Glutamatergic neuron (in vitro differentiated cells): ENCODE data around the gene TSPAN2. TPM values are rescaled to one million over a fixed set of nuclear protein-coding genes. Genes with fewer than 3 reads are reported as not detected.

Experiments
- DNase-seq: peaks from one replicate; pipeline ENCODE4 v3.0.0; 2022
- H3K27ac Mint-ChIP-seq: one replicate; pipeline ENCODE4 v1.8.0; 2020; ENCODE audit warnings: mild to moderate bottlenecking, mixed read lengths, inconsistent platforms; ENCODE audit not compliant: unreplicated experiment
- H3K27me3 Mint-ChIP-seq: one replicate; pipeline ENCODE4 v1.8.0; 2020; ENCODE audit warnings: mild to moderate bottlenecking, moderate library complexity, mixed read lengths, inconsistent platforms; ENCODE audit not compliant: unreplicated experiment
- H3K36me3 Mint-ChIP-seq: one replicate; pipeline ENCODE4 v1.8.0; 2020; ENCODE audit warnings: mild to moderate bottlenecking, mixed read lengths, inconsistent platforms; ENCODE audit not compliant: unreplicated experiment
- H3K4me1 Mint-ChIP-seq: one replicate; pipeline ENCODE4 v1.8.0; 2020; ENCODE audit warnings: mild to moderate bottlenecking, low read depth, mixed read lengths, inconsistent platforms; ENCODE audit not compliant: unreplicated experiment
- H3K4me3 Mint-ChIP-seq: one replicate; pipeline ENCODE4 v1.8.0; 2020; ENCODE audit warnings: mild to moderate bottlenecking, mixed read lengths, inconsistent platforms; ENCODE audit not compliant: unreplicated experiment
- H3K9me3 Mint-ChIP-seq: one replicate; pipeline ENCODE4 v1.8.0; 2020; ENCODE audit warnings: mild to moderate bottlenecking, moderate library complexity, mixed read lengths, inconsistent platforms; ENCODE audit not compliant: unreplicated experiment
- CTCF ChIP-seq: fragments of 200-600 bp; sonication (generic); IDR thresholded peaks from one replicate; pipeline ENCODE4 v1.5.0; 2021; ENCODE audit not compliant: partially characterized antibody, unreplicated experiment
- total RNA-seq: library from RNA; stranded (reverse); fragmentation: NEBNext Ultra II Directional; extraction: Animal tissue kit (Norgen Biotek cat#: 25700); gene quantifications from one replicate; pipeline ENCODE4 v1.2.1, GENCODE V29; 2021; ENCODE audit not compliant: unreplicated experiment

TSPAN2 gene
- total RNA-seq, 1 donor from 2014 or later: 11.2 TPM

GRCh38 chr1:115107516-115108260 lies 18.4 kb upstream of the TSPAN2 start:
- H3K4me1 Mint-ChIP-seq: no peaks in the 10 kb centered on the region
- H3K36me3 Mint-ChIP-seq: no peaks in the 10 kb centered on the region
- no peak for TF ChIP-seq CTCF
- no peak overlapping the region for H3K4me3 Mint-ChIP-seq
- no peaks in the 10 kb centered on the region for H3K9me3 Mint-ChIP-seq
- no peaks in the 10 kb centered on the region for H3K27me3 Mint-ChIP-seq
- DNase-seq: no peak
- no peak overlapping the region for H3K27ac Mint-ChIP-seq

GRCh38 chr1:115105831-115106230 lies 16.5 kb upstream of the TSPAN2 start:
- no peaks in the 10 kb centered on the region for H3K4me1 Mint-ChIP-seq
- H3K9me3 Mint-ChIP-seq: no peaks in the 10 kb centered on the region
- no peaks in the 10 kb centered on the region for H3K27me3 Mint-ChIP-seq
- no peak for DNase-seq
- no peak for TF ChIP-seq CTCF
- H3K27ac Mint-ChIP-seq: no peak overlapping the region
- no peaks in the 10 kb centered on the region for H3K36me3 Mint-ChIP-seq
- H3K4me3 Mint-ChIP-seq: no peak overlapping the region

GRCh38 chr1:115099693-115100050 lies 10.4 kb upstream of the TSPAN2 start:
- H3K4me1 Mint-ChIP-seq: peaks cover 2% of the 10 kb centered on the region
- no peak overlapping the region for H3K27ac Mint-ChIP-seq
- no peaks in the 10 kb centered on the region for H3K36me3 Mint-ChIP-seq
- no peak for TF ChIP-seq CTCF
- no peak for DNase-seq
- peaks cover 2% of the 10 kb centered on the region for H3K27me3 Mint-ChIP-seq
- H3K9me3 Mint-ChIP-seq: peaks cover 4% of the 10 kb centered on the region
- H3K4me3 Mint-ChIP-seq: no peak overlapping the region

- H3K4me3 Mint-ChIP-seq: no peak overlapping the region
- DNase-seq: no peak
- no peaks in the 10 kb centered on the region for H3K36me3 Mint-ChIP-seq
- TF ChIP-seq CTCF: no peak
- no peak overlapping the region for H3K27ac Mint-ChIP-seq
- H3K4me1 Mint-ChIP-seq: peaks cover 2% of the 10 kb centered on the region
- peaks cover 2% of the 10 kb centered on the region for H3K27me3 Mint-ChIP-seq
- H3K9me3 Mint-ChIP-seq: peaks cover 4% of the 10 kb centered on the region
Measured at GRCh38 chr1:115098979-115099692, 9.8 kb upstream of the TSPAN2 start.

- Mint-ChIP-seq H3K27ac (no peak overlapping the region), H3K9me3 (peaks cover 9% of the 10 kb centered on the region), H3K27me3 (peaks cover 9% of the 10 kb centered on the region), H3K4me1 (peaks cover 2% of the 10 kb centered on the region), H3K36me3 (no peaks in the 10 kb centered on the region), H3K4me3 (no peak overlapping the region)
- DNase-seq: no peak
- no peak for TF ChIP-seq CTCF
Measured at GRCh38 chr1:115092175-115092574, 2.9 kb upstream of the TSPAN2 start.
